ENCODE data around the gene PTPRT.

Gene PTPRT

DNA sequence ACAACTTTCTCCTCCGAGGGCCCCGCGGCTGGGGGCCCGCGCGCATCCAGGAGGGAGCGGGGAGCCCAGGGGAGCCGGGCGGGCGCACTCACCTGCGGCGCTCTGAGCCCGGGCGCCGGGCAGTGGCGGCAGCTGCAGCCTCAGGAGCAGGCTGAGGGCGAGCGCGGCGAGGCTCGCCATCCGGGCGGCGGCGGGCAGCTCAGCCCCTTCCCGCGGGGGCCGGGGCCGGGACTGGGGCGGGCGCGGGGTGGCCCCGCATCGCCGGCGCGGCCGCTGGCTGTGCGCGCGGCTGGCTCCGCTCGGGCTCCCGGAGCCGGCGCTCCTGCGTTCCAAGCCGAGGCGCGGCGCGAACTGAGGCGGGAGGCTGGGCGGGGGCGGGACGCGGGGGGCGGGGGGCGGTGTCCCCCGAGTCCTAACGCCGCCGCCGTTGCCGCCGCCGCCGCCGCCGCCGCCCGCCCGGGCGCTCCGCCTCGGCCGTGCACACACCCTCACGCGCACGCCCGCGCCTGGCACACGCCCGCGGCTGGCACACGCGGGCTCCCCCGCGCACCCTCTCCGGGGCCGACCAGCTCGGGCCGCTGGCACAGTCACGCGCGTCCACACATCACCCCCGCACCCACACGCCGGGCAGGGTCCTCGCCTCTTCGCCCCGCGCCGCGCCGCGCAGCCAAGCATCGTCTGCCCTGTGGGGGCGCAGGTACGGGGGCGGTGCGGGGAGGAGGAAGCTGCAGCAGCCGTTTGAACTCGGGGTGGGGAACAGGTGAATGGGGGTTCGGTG lies at the start of gene PTPRT:
TSS of gene PTPRT (minus strand) at position 353 of the 778 bp plus-strand sequence. CDS start at position 180, 173 bp downstream.
- DNase-seq (ENCODE audit: low spot score): no peak

- no peak for DNase-seq (ENCODE audit: low spot score)
Measured at GRCh38 chr20:43238833-43239232, 49.1 kb upstream of the PTPRT start.

DNA sequence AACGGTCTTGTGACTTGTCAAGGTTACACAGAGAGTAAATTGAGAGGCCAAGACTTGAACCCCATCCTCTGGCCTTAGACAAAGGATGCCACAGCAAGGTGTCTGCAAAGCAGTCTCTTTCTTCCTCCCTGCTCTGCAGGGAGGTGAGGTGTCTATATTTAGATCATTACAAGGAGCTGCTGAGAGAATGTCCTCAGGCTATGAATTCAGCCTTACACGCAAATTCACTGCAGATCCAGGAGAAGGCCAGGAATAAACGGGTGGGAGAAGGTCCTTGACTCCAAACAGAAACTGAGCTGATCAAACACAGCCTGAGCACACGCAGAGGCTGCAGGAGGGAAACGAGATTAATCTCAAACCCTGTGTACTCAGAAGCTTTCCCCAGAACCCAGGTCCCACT lies 48.6 kb upstream of the PTPRT start:
- no peak for DNase-seq (ENCODE audit: low spot score)

GRCh38 chr20:43237651-43238168 lies 48.0 kb upstream of the PTPRT start:
- no peak for DNase-seq (ENCODE audit: low spot score)

GRCh38 chr20:43235998-43236397 lies 46.3 kb upstream of the PTPRT start:
- no peak for DNase-seq (ENCODE audit: low spot score)

GRCh38 chr20:43231829-43232228 lies 42.1 kb upstream of the PTPRT start:
- no peak for DNase-seq (ENCODE audit: low spot score)

DNA sequence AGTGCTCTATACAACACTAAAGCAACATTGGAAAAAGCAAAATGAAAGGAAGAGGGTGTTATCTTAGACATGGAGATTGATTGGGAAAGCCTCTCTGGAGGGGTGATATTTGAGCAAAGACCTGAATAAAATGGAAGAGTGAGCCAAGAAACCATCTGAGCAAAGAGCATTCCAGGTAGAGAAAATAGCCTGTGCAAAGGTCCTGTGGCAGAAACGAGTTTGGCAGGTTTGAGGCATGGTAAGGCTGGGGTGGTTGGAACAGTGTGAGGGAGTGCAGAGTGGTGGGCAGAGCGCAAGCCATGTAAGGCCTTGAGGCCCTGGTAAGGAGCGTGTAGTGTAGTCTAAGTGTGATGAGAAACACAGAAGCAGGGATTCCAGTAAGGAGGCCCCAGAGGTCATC lies 40.0 kb upstream of the PTPRT start:
- DNase-seq (ENCODE audit: low spot score): no peak

- no peak for DNase-seq (ENCODE audit: low spot score)
Measured at GRCh38 chr20:43220612-43221011, 30.9 kb upstream of the PTPRT start.

DNA sequence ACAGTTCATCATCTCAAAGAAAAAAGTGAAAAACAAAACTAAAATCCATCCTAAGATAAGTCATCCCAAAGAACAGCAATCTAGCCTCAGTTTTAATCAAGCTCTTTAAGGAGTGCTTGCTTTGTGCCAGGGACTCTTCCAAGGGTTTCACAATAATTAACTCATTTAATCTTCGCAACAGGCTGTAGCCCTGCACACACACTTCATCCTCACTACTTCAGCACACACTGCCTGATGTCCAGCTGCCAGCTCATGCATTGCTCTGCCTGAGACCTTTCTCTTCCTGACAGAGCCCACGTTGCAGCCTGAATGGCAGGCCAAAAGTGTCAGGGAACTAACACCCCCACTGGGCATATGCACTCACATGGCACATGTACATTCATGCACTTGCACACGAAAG lies 21.2 kb upstream of the PTPRT start:
- no peak for DNase-seq (ENCODE audit: low spot score)

- DNase-seq (ENCODE audit: low spot score): no peak
Measured at GRCh38 chr20:43209831-43210230, 20.1 kb upstream of the PTPRT start.

- DNase-seq (ENCODE audit: low spot score): no peak
Measured at GRCh38 chr20:43205699-43206098, 16.0 kb upstream of the PTPRT start.

DNA sequence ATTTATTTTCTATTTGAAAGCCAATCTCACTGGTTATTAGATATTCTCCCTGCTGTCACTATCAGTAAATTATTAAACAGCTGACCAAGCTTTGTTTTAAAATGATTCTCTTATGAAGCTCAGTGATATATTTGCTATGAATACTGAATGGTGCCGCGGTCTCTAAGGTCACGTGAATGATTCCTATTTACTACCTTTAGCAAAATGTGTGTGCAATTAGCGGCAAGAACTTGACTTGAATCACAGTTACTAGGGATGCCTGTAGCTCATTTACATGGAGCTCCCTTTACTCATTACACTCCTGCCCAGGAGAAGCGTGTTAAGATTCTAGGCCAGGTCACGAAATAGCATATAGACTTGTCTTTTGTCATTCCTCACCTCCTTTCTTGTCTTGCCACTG lies 12.4 kb upstream of the PTPRT start:
- no peak for DNase-seq (ENCODE audit: low spot score)

DNA sequence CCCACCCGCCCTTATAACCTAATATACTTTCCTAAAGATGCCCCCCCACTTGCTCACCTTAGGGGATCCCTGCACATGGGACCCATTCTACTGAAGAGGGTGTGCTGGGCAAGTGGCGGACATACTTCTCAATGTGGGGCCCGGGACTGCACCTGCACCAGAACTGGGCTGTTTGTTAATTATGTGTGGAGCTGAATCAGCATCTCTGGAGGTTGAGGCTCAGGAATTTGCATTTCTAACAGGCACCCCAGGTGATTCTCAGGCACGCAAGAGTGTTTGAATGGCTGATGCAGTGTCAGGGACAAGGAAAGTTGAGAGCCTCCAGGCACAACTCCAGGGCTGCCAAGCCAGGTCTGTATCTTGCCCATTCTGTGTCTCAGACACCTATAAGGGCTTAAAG lies 8.9 kb upstream of the PTPRT start:
- DNase-seq (ENCODE audit: low spot score): no peak

DNA sequence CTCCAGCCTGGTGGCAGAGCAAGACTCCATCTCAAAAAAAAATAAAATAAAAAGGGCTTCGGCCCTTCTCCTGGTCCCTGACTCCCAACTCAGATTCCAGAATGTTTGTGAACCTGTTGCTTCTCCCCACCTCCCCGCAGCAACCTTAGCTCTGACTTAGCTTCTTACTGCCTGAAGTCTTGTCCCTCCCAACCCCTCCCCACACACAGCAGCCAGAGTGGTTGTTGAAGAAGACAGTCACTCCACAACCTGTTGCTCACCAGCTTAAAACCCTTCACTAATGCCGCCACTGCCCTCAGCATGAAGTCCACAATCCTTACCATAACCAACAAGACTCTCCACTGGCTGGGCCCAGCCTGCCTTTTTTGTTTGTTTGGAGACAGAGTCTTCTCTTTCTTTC lies 6.5 kb upstream of the PTPRT start:
- no peak for DNase-seq (ENCODE audit: low spot score)

- DNase-seq (ENCODE audit: low spot score): no peak
Measured at GRCh38 chr20:43194137-43194536, 4.4 kb upstream of the PTPRT start.

DNA sequence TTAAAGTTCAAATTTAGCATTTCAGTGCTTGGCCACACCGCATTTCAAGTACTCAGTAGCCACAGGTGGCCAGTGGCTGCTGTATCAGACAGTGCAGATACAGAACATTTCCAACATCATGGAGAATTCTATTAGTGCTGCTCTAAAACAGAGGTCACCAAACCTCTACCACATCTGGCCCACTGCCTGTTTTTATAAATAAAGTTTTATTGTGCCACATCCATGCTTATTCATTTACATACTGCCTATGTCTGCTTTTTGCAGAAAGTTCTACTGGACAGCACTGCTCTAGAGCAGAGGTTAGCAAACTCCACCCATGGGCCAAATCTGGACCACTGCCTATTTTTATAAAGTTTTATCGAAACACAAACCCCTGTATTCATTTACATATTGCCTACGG lies 3.7 kb upstream of the PTPRT start:
- no peak for DNase-seq (ENCODE audit: low spot score)

GRCh38 chr20:43191946-43192863 lies 2.5 kb upstream of the PTPRT start:
- peak; percentile 46 for DNase-seq (ENCODE audit: low spot score)

DNA sequence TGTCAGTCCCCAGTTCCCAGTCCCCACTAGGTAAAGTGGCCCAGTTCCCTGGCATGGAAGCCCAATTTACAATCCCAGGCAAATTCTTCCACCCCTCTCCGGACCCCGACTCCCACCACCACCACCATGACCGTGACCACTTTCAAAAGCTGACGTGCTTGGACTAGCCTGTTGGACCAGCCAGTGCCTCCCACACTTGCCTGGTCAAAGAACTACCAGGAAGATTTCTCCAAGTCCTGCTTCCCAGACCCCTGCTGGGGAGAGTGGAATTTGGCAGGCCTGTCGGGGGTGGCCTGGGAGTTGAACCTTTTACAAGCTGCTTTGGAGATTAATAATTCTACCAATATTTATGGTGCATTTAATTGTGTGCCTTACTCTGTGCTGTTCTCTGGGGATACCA lies 1.4 kb upstream of the PTPRT start:
- DNase-seq (ENCODE audit: low spot score): no peak

DNA sequence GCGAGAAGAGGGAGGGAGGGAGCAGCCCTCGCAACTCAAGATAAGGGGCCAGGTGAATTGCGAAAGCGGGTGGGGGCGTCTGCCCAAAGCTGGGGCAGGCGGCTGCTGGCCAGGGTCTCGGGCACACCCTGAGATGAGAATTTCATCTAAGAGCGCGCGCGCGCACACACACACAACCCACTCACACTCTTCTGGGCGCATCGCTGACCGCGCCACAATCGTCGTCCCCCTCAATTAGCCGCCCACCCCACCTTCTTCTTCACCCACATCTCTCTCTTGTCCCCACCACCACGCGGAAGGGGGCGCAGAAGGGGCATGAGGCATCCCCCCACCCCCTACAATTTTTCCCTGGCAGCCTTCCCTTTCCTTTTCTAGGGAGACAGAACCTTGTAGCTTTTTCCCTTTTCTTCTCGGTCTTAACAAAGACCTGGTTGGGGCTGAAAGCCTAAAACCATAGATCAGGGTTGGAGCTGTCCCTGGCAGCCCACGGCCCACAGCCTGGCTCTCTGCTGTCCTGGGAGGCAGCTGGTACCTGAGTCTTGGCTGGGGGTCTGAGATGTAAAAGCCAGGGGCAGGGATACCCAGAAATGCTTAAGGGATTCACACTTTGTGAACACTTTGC lies 737 bp upstream of the PTPRT start:
- no peak for DNase-seq (ENCODE audit: low spot score)

DNA sequence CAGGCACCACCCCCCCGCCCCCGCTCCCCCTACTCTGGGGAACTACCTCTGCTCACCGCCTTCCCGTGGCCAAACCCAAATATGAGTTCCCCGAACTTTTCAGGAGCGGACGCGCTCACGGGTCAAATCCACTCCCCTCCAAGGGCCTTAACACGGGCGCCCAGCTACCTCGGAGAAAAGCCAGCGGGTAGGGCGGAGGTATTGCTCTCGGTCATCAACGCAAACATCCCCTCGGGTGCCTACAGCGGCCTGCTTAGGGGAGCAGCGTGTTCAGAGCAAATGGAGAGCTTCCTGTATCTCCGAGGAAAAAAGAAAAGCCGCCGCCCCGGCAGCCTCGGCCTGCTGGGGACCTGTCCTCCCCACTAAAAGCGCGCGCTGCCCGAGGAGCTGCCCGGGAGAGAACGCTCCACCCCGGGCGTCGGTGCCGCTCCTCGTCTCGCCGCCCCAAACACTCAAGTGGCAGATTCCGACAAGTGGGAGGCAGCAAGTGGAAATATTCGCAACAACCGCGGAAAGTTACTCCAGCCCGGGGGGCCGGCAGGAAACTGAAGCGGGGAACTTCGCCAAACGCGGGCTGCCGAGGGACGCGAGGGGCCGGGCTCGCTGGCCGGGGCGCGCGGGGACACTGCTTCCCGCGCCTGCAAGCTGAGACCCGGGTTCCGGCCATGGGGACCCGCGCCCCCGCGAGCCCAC lies 699 bp downstream of the PTPRT start:
- DNase-seq (ENCODE audit: low spot score): no peak

GRCh38 chr20:43188234-43188653 lies 1.5 kb downstream of the PTPRT start:
- DNase-seq (ENCODE audit: low spot score): no peak

Measured in Ammon's horn (tissue), 1 donor.